ENCODE data around the gene SGIP1. TPM values are rescaled to one million over a fixed set of nuclear protein-coding genes. Genes with fewer than 3 reads are reported as not detected.

Gene SGIP1, protein sequence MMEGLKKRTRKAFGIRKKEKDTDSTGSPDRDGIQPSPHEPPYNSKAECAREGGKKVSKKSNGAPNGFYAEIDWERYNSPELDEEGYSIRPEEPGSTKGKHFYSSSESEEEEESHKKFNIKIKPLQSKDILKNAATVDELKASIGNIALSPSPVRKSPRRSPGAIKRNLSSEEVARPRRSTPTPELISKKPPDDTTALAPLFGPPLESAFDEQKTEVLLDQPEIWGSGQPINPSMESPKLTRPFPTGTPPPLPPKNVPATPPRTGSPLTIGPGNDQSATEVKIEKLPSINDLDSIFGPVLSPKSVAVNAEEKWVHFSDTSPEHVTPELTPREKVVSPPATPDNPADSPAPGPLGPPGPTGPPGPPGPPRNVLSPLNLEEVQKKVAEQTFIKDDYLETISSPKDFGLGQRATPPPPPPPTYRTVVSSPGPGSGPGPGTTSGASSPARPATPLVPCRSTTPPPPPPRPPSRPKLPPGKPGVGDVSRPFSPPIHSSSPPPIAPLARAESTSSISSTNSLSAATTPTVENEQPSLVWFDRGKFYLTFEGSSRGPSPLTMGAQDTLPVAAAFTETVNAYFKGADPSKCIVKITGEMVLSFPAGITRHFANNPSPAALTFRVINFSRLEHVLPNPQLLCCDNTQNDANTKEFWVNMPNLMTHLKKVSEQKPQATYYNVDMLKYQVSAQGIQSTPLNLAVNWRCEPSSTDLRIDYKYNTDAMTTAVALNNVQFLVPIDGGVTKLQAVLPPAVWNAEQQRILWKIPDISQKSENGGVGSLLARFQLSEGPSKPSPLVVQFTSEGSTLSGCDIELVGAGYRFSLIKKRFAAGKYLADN
- not detected in 5 replicates for total RNA-seq (2022; extraction: Qiagen RNA extraction; ENCODE audit: low read depth)

DNA sequence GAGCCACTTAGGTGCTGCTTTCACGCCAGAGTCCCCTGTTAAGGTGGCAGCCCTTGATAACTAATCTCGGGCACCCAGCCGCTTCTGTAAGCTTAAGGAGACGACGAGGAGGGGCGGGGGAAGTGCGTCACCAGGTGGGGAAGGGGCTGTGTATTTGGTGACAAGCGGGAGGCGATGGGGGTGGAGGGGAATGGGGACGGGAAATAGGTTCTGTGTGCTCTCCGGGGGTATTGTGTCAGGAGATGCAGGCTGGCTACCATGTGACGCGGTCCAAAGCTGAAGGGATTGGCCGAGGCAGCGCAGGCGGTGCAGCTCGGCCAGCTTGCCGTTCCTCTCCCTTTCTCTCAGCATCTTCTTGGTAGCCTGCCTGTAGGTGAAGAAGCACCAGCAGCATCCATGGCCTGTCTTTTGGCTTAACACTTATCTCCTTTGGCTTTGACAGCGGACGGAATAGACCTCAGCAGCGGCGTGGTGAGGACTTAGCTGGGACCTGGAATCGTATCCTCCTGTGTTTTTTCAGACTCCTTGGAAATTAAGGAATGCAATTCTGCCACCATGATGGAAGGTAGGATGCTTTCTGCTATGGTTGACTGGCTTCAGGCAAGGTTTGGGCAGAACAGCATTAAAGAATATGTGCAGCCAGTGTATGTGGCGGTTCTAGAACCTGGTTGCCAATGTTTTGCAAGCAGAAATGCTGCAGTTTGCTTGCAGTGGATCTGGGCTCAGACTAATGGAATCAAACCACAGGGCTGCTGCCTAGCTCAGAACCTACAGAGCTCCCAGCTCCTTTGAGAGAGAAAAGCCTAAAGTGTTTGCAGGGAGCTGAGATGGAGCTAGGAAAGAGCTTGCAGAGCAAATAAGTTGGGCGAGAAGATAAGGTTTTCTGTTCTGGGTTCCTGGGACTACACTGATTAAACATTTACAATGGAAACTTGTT is at the start of gene SGIP1:
SGIP1 (plus strand) TSS at position 350 of the 937 bp plus-strand sequence; CDS start at position 556, 206 bp downstream.

DNA sequence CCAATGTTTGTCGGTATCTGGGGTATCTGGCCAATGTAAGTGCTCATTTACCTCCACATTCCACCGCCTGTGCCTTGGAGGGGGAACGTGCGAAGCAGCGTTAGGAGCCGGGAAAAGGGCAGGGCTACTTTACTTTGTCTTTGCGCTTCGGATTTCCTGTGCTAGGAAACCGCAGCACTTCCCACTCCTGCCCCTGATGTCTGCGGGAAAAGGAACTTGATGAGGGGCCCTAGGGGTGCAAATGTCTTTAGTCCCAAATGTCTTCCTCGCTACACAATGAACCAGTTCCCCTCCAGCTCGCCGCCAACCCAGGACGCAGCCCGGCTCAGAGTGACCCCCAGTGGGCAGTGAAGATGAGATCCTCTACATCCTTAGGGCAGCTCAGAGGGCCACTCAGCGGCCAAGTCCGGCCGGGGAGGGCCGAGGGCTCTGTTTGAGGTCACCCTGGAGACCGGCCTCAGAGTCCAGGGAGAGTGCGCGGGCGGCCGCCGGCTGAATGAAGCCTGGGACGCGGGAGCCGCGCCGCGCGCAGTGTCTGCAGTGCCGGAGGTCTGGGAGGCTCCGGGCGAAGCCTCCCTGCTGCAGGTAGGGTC is 218.1 kb downstream of the SGIP1 start, which contains the start of gene DYNLT5:
DYNLT5 (plus strand) TSS at position 460 of the 593 bp plus-strand sequence. CDS start 2,200 bp downstream, outside the sequence.

Other genes with a start within 250 kb of the SGIP1 start
- gene DYNLT5, start 218.3 kb downstream of the SGIP1 start, total RNA-seq (2022; extraction: Qiagen RNA extraction; ENCODE audit: low read depth): not detected in 5 replicates